Measurements from ENCODE around the gene NAV2. TPM values are rescaled to one million over a fixed set of nuclear protein-coding genes. Genes with fewer than 3 reads are reported as not detected.

Gene NAV2
- total RNA-seq, 2 donors from 2014 or later, result 26.4 to 35.5 TPM

DNA sequence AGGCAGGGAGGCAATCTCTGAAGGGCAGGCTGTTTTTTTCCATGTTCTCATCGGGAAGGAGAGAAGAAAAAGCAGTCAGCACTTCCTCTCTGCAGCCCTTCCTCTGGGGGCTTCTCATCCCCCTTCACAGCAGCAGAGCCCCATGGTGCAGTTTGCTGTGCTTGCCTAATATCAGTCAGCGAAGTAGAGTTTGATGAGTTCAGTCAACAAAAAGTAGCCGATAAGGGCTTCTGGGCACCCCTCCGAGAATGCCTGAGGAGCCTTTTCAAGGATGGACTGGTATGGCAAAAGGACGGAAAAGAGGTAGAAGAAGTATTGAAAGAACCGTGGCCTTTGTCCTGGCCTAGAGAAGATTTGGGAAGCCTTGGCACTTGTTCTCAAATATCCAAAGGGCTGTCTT lies 55.6 kb downstream of the NAV2 start:
- Histone ChIP-seq H3K36me3 (replicated peaks in 1 of 2; ENCODE audit: insufficient read depth in 1 of 2, low read depth in 2 of 2) (no peaks in the 10 kb centered on the region), H3K27ac (no peak overlapping the region), H3K4me3 (no peak overlapping the region), H3K4me1 (peaks cover 6% of the 10 kb centered on the region), H3K9me3 (no peaks in the 10 kb centered on the region), H3K27me3 (no peaks in the 10 kb centered on the region)
- no peak for TF ChIP-seq POLR2A (IDR thresholded peaks at IDR 0.05)
- TF ChIP-seq, protein P1, sequence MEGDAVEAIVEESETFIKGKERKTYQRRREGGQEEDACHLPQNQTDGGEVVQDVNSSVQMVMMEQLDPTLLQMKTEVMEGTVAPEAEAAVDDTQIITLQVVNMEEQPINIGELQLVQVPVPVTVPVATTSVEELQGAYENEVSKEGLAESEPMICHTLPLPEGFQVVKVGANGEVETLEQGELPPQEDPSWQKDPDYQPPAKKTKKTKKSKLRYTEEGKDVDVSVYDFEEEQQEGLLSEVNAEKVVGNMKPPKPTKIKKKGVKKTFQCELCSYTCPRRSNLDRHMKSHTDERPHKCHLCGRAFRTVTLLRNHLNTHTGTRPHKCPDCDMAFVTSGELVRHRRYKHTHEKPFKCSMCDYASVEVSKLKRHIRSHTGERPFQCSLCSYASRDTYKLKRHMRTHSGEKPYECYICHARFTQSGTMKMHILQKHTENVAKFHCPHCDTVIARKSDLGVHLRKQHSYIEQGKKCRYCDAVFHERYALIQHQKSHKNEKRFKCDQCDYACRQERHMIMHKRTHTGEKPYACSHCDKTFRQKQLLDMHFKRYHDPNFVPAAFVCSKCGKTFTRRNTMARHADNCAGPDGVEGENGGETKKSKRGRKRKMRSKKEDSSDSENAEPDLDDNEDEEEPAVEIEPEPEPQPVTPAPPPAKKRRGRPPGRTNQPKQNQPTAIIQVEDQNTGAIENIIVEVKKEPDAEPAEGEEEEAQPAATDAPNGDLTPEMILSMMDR (IDR thresholded peaks at IDR 0.05), result no peak
- ATAC-seq (no peak), DNase-seq (no peak)
- intact Hi-C loops (cut with DNase I), result no loop called here
- 80 to 82% methylated on average over 6 of the region's 6 CpGs for WGBS, 2 donors

DNA sequence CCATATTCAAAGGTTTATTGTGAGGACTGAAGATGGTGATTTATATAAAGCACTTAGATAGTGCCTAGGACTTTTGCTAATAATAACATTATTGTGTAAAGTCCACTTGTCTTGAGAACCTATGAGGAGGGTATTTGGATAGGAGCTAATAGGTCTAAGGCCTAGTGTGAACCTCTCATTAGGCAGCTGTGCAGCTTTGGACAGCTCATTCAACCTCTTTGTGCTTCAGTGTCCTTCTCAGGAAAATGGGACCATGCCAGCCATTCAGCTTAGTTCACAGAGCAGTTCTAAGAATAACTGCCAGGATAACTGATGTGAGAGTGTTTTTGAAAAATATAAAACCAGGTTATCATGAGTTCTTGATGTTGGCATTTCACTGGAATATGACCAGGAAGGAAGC lies 56.2 kb downstream of the NAV2 start:
- peaks cover under 1% of the 10 kb centered on the region for H3K4me1 ChIP-seq
- H3K27me3 ChIP-seq, result no peaks in the 10 kb centered on the region
- TF ChIP-seq, protein P1 (IDR thresholded peaks at IDR 0.05), result no peak
- TF ChIP-seq POLR2A (IDR thresholded peaks at IDR 0.05), result no peak
- H3K36me3 ChIP-seq (replicated peaks in 1 of 2; ENCODE audit: insufficient read depth in 1 of 2, low read depth in 2 of 2), result no peaks in the 10 kb centered on the region
- intact Hi-C loops (cut with DNase I), result no loop called here
- no peak overlapping the region for H3K4me3 ChIP-seq
- DNase-seq, result no peak
- H3K9me3 ChIP-seq, result no peaks in the 10 kb centered on the region
- no peak overlapping the region for H3K27ac ChIP-seq
- ATAC-seq, result no peak

- intact Hi-C loops (cut with DNase I), result no loop called here
- no peak for TF ChIP-seq POLR2A (IDR thresholded peaks at IDR 0.05)
- TF ChIP-seq, protein P1 (IDR thresholded peaks at IDR 0.05), result no peak
- Histone ChIP-seq H3K4me1 (no peaks in the 10 kb centered on the region), H3K36me3 (replicated peaks in 1 of 2; ENCODE audit: insufficient read depth in 1 of 2, low read depth in 2 of 2) (no peaks in the 10 kb centered on the region), H3K27me3 (no peaks in the 10 kb centered on the region), H3K27ac (no peak overlapping the region), H3K4me3 (no peak overlapping the region), H3K9me3 (no peaks in the 10 kb centered on the region)
- ATAC-seq (no peak), DNase-seq (no peak)
- 74 to 94% methylated on average over 1 of the region's 1 CpG for WGBS, 2 donors
Measured at GRCh38 chr11:19769820-19770219, 57.2 kb downstream of the NAV2 start.

DNA sequence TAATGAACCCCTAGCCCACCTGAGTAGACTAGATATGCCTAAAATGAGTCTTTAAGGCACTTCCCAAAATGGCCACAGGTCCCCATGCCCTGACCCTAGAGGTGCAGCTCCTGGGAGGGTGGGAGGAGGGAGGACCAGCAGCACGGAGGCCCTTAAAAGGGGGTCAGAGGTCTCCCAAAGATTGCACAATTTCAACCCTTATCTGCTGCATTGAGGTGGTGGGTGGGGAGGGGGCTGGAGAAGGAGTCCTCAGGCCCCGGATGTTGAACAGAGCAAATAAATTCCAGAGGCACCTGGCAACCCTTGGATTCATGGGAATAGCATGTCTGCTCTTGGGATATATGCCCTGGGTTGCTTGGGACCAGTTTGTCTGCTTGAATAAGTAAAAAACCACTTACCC lies 57.6 kb downstream of the NAV2 start:
- Histone ChIP-seq H3K4me1 (no peaks in the 10 kb centered on the region), H3K36me3 (replicated peaks in 1 of 2; ENCODE audit: insufficient read depth in 1 of 2, low read depth in 2 of 2) (no peaks in the 10 kb centered on the region), H3K4me3 (no peak overlapping the region), H3K9me3 (no peaks in the 10 kb centered on the region), H3K27me3 (no peaks in the 10 kb centered on the region), H3K27ac (no peak overlapping the region)
- intact Hi-C loops (cut with DNase I), result no loop called here
- DNase-seq, result no peak
- TF ChIP-seq, protein P1 (IDR thresholded peaks at IDR 0.05), result no peak
- no peak for TF ChIP-seq POLR2A (IDR thresholded peaks at IDR 0.05)
- 34 to 61% methylated on average over 2 of the region's 2 CpGs for WGBS, 2 donors
- no peak for ATAC-seq

DNA sequence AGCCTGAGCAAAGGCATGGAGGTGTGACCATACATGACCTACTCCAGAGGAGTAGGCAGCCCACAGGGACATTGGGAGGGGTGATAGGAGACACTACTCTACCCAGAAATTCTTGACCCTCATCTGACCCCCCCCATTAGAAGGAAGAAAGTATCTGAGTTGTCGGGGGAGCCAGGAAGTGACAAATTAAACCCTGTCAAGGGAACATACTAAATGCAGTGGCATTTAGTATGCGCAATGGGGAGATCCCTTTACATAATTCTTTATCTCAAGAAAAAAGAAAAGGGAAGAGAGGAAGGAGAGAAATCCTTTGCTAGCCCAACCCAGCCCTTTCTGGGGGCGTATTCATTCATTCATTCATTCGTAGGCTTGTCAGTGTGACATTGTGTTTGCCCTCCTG lies 58.8 kb downstream of the NAV2 start:
- 80 to 92% methylated on average over 4 of the region's 4 CpGs for WGBS, 2 donors
- TF ChIP-seq, protein P1 (IDR thresholded peaks at IDR 0.05), result no peak
- no peak for TF ChIP-seq POLR2A (IDR thresholded peaks at IDR 0.05)
- intact Hi-C loops (cut with DNase I), result no loop called here
- DNase-seq (no peak), ATAC-seq (no peak)
- Histone ChIP-seq H3K27ac (no peak overlapping the region), H3K9me3 (no peaks in the 10 kb centered on the region), H3K27me3 (no peaks in the 10 kb centered on the region), H3K4me1 (peaks cover 6% of the 10 kb centered on the region), H3K4me3 (no peak overlapping the region), H3K36me3 (replicated peaks in 1 of 2; ENCODE audit: insufficient read depth in 1 of 2, low read depth in 2 of 2) (no peaks in the 10 kb centered on the region)

All from body of pancreas (tissue), 4 donors.